Left ventricle myocardium inferior (tissue), 1 donor: ENCODE results near the gene RFFL. TPM values are rescaled to one million over a fixed set of nuclear protein-coding genes. Genes with fewer than 3 reads are reported as not detected.

Experiments used
- DNase-seq: peaks from one replicate; pipeline ENCODE4 v3.0.0-alpha.2; 2020
- H3K27ac ChIP-seq: fragments of 200-600 bp; replicated peaks from 2 replicates; pipeline ENCODE4 v1.8.0; 2021
- H3K27me3 ChIP-seq: fragments of 200-600 bp; 2 replicates; pipeline ENCODE4 v1.8.0; 2021; ENCODE audit warnings: low read depth
- H3K36me3 ChIP-seq: fragments of 200-600 bp; 2 replicates; pipeline ENCODE4 v1.8.0; 2021
- H3K4me1 ChIP-seq: fragments of 200-600 bp; 2 replicates; pipeline ENCODE4 v1.8.0; 2021
- H3K4me3 ChIP-seq: fragments of 200-600 bp; 2 replicates; pipeline ENCODE4 v1.8.0; 2021; ENCODE audit warnings: mild to moderate bottlenecking, moderate library complexity
- H3K9me3 ChIP-seq: fragments of 200-600 bp; replicated peaks from 2 replicates; pipeline ENCODE4 v1.8.0; 2021
- CTCF ChIP-seq: fragments of 200-600 bp; IDR thresholded peaks from 2 replicates; pipeline ENCODE4 v1.8.0; 2021; ENCODE audit warnings: antibody characterized with exemption, mild to moderate bottlenecking, borderline replicate concordance
- intact Hi-C: fragments of 100-400 bp; cut with micrococcal nuclease; formaldehyde crosslinking; loops from one replicate; pipeline ENCODE4 v1.11.0; 2022
- total RNA-seq: library from RNA; stranded (reverse); fragmentation: NEBNext Ultra II Directional; extraction: Animal tissue kit (Norgen Biotek cat#: 25700); gene quantifications from one replicate; pipeline ENCODE4 v1.2.1, GENCODE V29; 2021
- donor health status: DM: no; HTN: yes; CAD: no; lungs with severe emphysema.

The RFFL gene
- total RNA-seq, 1 donor from 2014 or later = 10.1 TPM

- Histone ChIP-seq H3K4me1 (peaks cover 6% of the 10 kb centered on the region), H3K27ac (no peak overlapping the region), H3K36me3 (peaks cover 7% of the 10 kb centered on the region), H3K4me3 (no peak overlapping the region), H3K9me3 (no peaks in the 10 kb centered on the region), H3K27me3 (no peaks in the 10 kb centered on the region)
- no peak for TF ChIP-seq CTCF
- no peak for DNase-seq
- intact Hi-C loops = no loop called here
Observed at GRCh38 chr17:35073183-35073790, 9.8 kb upstream of the RFFL start.

GRCh38 chr17:35069311-35069710 lies 5.8 kb upstream of the RFFL start:
- intact Hi-C loops = no loop called here
- H3K27ac ChIP-seq = no peak overlapping the region
- no peaks in the 10 kb centered on the region for H3K9me3 ChIP-seq
- peaks cover 4% of the 10 kb centered on the region for H3K4me1 ChIP-seq
- DNase-seq = no peak
- no peak overlapping the region for H3K4me3 ChIP-seq
- H3K36me3 ChIP-seq = peaks cover 7% of the 10 kb centered on the region
- H3K27me3 ChIP-seq = no peaks in the 10 kb centered on the region
- TF ChIP-seq CTCF = no peak

GRCh38 chr17:35068249-35068648 lies 4.7 kb upstream of the RFFL start:
- Histone ChIP-seq H3K27me3 (no peaks in the 10 kb centered on the region), H3K9me3 (no peaks in the 10 kb centered on the region), H3K4me3 (no peak overlapping the region), H3K27ac (no peak overlapping the region), H3K36me3 (peaks cover 7% of the 10 kb centered on the region), H3K4me1 (peaks cover 13% of the 10 kb centered on the region)
- intact Hi-C loops = no loop called here
- DNase-seq = no peak
- no peak for TF ChIP-seq CTCF

GRCh38 chr17:35065880-35066279 lies 2.4 kb upstream of the RFFL start:
- no peaks in the 10 kb centered on the region for H3K36me3 ChIP-seq
- H3K4me1 ChIP-seq = peaks cover 20% of the 10 kb centered on the region
- no peaks in the 10 kb centered on the region for H3K27me3 ChIP-seq
- TF ChIP-seq CTCF = no peak
- DNase-seq = no peak
- H3K9me3 ChIP-seq = no peaks in the 10 kb centered on the region
- no peak overlapping the region for H3K27ac ChIP-seq
- intact Hi-C loops = no loop called here
- H3K4me3 ChIP-seq = no peak overlapping the region

GRCh38 chr17:35064516-35065215 lies 1.2 kb upstream of the RFFL start:
- TF ChIP-seq CTCF = no peak
- no peak for DNase-seq
- intact Hi-C loops = no loop called here
- H3K27ac ChIP-seq = peak overlapping the region; percentile 82
- H3K36me3 ChIP-seq = no peaks in the 10 kb centered on the region
- no peak overlapping the region for H3K4me3 ChIP-seq
- H3K9me3 ChIP-seq = no peaks in the 10 kb centered on the region
- no peaks in the 10 kb centered on the region for H3K27me3 ChIP-seq
- H3K4me1 ChIP-seq = peaks cover 20% of the 10 kb centered on the region
